Osteocyte (in vitro differentiated cells): ENCODE measurements around the gene CERS1. TPM values are rescaled to one million over a fixed set of nuclear protein-coding genes. Genes with fewer than 3 reads are reported as not detected.

Source experiments
- DNase-seq: peaks from one replicate; pipeline ENCODE4 v3.0.0; 2021; ENCODE audit warnings: mixed read lengths; ENCODE audit not compliant: unreplicated experiment; ENCODE audit errors: extremely low spot score
- H3K27ac Mint-ChIP-seq: one replicate; pipeline ENCODE4 v1.8.0; 2021; ENCODE audit warnings: mild to moderate bottlenecking, mixed read lengths; ENCODE audit not compliant: unreplicated experiment
- H3K27me3 Mint-ChIP-seq: one replicate; pipeline ENCODE4 v1.8.0; 2021; ENCODE audit warnings: mixed read lengths; ENCODE audit not compliant: unreplicated experiment
- H3K36me3 Mint-ChIP-seq: one replicate; pipeline ENCODE4 v1.8.0; 2021; ENCODE audit warnings: mixed read lengths; ENCODE audit not compliant: unreplicated experiment
- H3K4me1 Mint-ChIP-seq: one replicate; pipeline ENCODE4 v1.8.0; 2021; ENCODE audit warnings: mixed read lengths; ENCODE audit not compliant: unreplicated experiment
- H3K4me3 Mint-ChIP-seq: one replicate; pipeline ENCODE4 v1.8.0; 2021; ENCODE audit warnings: mild to moderate bottlenecking, moderate library complexity, mixed read lengths; ENCODE audit not compliant: unreplicated experiment
- H3K9me3 Mint-ChIP-seq: one replicate; pipeline ENCODE4 v1.8.0; 2021; ENCODE audit warnings: mixed read lengths; ENCODE audit not compliant: unreplicated experiment
- CTCF ChIP-seq: fragments of 200-600 bp; sonication (generic); IDR thresholded peaks from 2 replicates; pipeline ENCODE4 v1.5.0; 2021; ENCODE audit warnings: antibody characterized with exemption, mild to moderate bottlenecking, moderate library complexity
- total RNA-seq: library from RNA; stranded (reverse); gene quantifications from 2 replicates; pipeline ENCODE4 v1.2.1, GENCODE V29; 2021

The CERS1 gene
- total RNA-seq, 1 donor from 2014 or later = 6.5 TPM

- Mint-ChIP-seq H3K4me3 (no peak overlapping the region), H3K27me3 (no peaks in the 10 kb centered on the region)
- no peak for DNase-seq
These were observed 36.4 kb upstream of the CERS1 start for GRCh38 chr19:18932216-18932841.

GRCh38 chr19:18931316-18932162 is 35.6 kb upstream of the CERS1 start:
- DNase-seq = no peak
- TF ChIP-seq CTCF = no peak
- Mint-ChIP-seq H3K27ac (no peak overlapping the region), H3K36me3 (peaks cover 15% of the 10 kb centered on the region), H3K4me1 (peaks cover 1% of the 10 kb centered on the region), H3K27me3 (no peaks in the 10 kb centered on the region), H3K4me3 (no peak overlapping the region), H3K9me3 (no peaks in the 10 kb centered on the region)

More at GRCh38 chr19:18932216-18932841, 36.4 kb upstream of the CERS1 start:
- Mint-ChIP-seq H3K36me3 (peaks cover 17% of the 10 kb centered on the region), H3K9me3 (no peaks in the 10 kb centered on the region), H3K4me1 (peaks cover 1% of the 10 kb centered on the region), H3K27ac (no peak overlapping the region)
- TF ChIP-seq CTCF = no peak

- Mint-ChIP-seq H3K27me3 (no peaks in the 10 kb centered on the region), H3K36me3 (peaks cover 16% of the 10 kb centered on the region), H3K4me3 (no peak overlapping the region), H3K4me1 (peaks cover 1% of the 10 kb centered on the region), H3K9me3 (no peaks in the 10 kb centered on the region), H3K27ac (no peak overlapping the region)
- no peak for TF ChIP-seq CTCF
- no peak for DNase-seq
These were observed 33.4 kb upstream of the CERS1 start for GRCh38 chr19:18929311-18929710.

GRCh38 chr19:18928018-18928805 is 32.3 kb upstream of the CERS1 start:
- no peak for DNase-seq
- Mint-ChIP-seq H3K27ac (no peak overlapping the region), H3K9me3 (no peaks in the 10 kb centered on the region), H3K4me1 (no peaks in the 10 kb centered on the region), H3K36me3 (peaks cover 12% of the 10 kb centered on the region), H3K27me3 (no peaks in the 10 kb centered on the region), H3K4me3 (no peak overlapping the region)
- no peak for TF ChIP-seq CTCF
